Activated CD4-positive, CD25-positive, alpha-beta regulatory T cell (primary cell): ENCODE measurements around the gene MCF2.

Source experiments
- DNase-seq, 4 experiments: peaks; one replicate each; lab custom pipeline; 2025; lab: John Stamatoyannopoulos, UW

MCF2 gene

GRCh38 chrX:139600105-139600504, 107.9 kb downstream of the MCF2 start:
- DNase-seq: no peak

- DNase-seq: no peak
Observed at GRCh38 chrX:139596068-139596467, 111.9 kb downstream of the MCF2 start.

- no peak for DNase-seq
Observed at GRCh38 chrX:139585613-139586012, 122.4 kb downstream of the MCF2 start.

GRCh38 chrX:139581068-139581467, 126.9 kb downstream of the MCF2 start:
- no peak for DNase-seq

- no peak for DNase-seq
Observed at GRCh38 chrX:139566981-139567380, 141.0 kb downstream of the MCF2 start.

GRCh38 chrX:139563251-139563650, 144.7 kb downstream of the MCF2 start:
- no peak for DNase-seq

- no peak for DNase-seq
Observed at GRCh38 chrX:139560221-139560620, 147.7 kb downstream of the MCF2 start.

- DNase-seq: no peak
Observed at GRCh38 chrX:139559383-139560042, 148.5 kb downstream of the MCF2 start.

GRCh38 chrX:139554991-139555675, 152.8 kb downstream of the MCF2 start:
- DNase-seq: no peak

- DNase-seq: no peak
Observed at GRCh38 chrX:139554376-139554775, 153.6 kb downstream of the MCF2 start.

GRCh38 chrX:139544591-139544990, 163.4 kb downstream of the MCF2 start:
- no peak for DNase-seq

- DNase-seq: no peak
Observed at GRCh38 chrX:139543920-139544319, 164.0 kb downstream of the MCF2 start.

GRCh38 chrX:139542652-139543051, 165.3 kb downstream of the MCF2 start:
- DNase-seq: no peak

- DNase-seq: no peak
Observed at GRCh38 chrX:139538907-139539790, 168.8 kb downstream of the MCF2 start.

GRCh38 chrX:139533444-139533843, 174.5 kb downstream of the MCF2 start:
- DNase-seq: no peak

- DNase-seq: no peak
Observed at GRCh38 chrX:139532834-139533233, 175.1 kb downstream of the MCF2 start.
